SK-N-MC (cell line): Measurements from ENCODE around the gene TAPT1.

Source experiments
- EZH2 ChIP-seq: fragments of 200-600 bp; sonication (generic); IDR thresholded peaks from one replicate; pipeline ENCODE4 v1.6.1; 2017; ENCODE audit warnings: antibody characterized with exemption
- FOXP2 ChIP-seq: optimal IDR thresholded peaks from 2 replicates; pipeline ENCODE3; 2011; ENCODE audit warnings: mild to moderate bottlenecking, moderate library complexity; ENCODE audit not compliant: insufficient read depth; ENCODE audit errors: extremely low read length, control extremely low read depth
- POLR2AphosphoS5 ChIP-seq: IDR thresholded peaks from 2 replicates; pipeline ENCODE4 v1.6.1; 2012; ENCODE audit warnings: mild to moderate bottlenecking, low read depth, low read length, borderline replicate concordance

DNA sequence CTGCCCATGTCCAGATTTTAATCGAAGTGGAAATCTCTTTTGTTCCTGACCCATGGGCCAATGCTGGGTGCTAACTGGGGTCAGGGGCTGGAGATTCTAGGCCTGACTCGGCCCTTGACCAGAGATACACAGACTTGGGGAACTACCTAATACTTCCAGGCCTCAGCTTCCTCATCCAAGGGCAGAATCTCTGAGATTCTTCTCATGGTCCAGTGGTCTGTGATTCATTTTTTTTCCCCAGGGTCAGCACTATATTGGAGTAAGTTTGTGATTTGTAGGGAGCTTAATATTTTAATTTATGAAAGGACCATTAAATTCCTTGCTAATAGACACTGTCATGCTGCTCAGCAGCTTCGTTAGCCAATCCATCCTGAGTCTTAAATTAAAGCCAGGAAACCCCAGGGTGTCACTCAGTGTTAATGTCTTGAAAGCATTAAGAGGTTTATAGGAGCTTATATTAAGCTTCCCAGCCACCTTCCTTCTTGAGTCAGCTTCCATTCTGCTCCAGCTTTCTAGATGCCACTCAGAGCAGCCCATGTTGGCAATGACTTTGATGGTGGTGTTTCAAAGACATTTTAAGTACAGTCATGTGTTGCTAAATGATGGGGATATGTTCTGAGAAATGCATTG lies 115.5 kb downstream of the TAPT1 start:
- TF ChIP-seq EZH2 (no peak), POLR2AphosphoS5 (no peak), FOXP2 (no peak)
